ENCODE data around the gene RAB32.
A peak's percentile ranks its signal among the peaks of the same experiment; 100 is the strongest.

Gene RAB32

DNA sequence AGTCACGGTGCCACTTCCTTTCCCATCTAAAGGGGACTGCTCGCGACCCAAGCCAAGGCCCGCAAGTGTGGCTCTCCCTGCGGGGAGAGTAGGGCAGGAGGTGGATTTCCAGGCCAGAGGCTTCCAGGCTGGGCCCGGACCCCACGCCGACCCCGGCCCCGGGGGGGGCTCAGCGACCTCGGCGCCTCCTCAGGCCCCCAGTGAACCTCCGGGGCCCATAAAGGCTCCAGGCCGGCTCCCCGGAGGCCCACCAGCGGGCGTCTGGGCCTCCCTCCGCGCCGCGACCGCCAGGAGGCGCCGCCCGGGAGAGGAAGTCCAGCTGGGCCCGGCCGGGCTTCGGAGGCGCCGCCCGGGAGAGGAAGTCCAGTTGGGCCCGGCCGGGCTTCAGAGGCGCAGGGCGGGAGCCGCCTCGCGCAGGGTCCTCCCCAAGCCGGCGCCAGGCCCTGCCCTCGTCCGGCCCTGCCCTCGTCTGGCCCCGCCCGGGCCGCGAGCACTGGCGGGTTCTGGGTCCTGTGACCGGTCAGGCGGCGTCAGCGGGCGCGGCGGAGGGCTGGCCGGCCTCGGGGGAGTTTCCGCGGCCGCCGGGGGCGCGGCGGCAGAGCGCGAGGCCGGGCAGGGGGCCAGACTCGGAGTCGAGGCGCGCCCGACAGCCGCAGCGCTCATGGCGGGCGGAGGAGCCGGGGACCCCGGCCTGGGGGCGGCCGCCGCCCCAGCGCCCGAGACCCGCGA lies at the start of gene RAB32:
RAB32 (plus strand) TSS at position 623 of the 729 bp plus-strand sequence; CDS start at position 662, 39 bp downstream.
- in situ Hi-C loops (cut with HindIII; ENCODE audit: low sequenced_read_pairs) = no loop called here
- peak; percentile 94 for DNase-seq (ENCODE audit: low read depth, low spot score)
- TF ChIP-seq, protein P1, sequence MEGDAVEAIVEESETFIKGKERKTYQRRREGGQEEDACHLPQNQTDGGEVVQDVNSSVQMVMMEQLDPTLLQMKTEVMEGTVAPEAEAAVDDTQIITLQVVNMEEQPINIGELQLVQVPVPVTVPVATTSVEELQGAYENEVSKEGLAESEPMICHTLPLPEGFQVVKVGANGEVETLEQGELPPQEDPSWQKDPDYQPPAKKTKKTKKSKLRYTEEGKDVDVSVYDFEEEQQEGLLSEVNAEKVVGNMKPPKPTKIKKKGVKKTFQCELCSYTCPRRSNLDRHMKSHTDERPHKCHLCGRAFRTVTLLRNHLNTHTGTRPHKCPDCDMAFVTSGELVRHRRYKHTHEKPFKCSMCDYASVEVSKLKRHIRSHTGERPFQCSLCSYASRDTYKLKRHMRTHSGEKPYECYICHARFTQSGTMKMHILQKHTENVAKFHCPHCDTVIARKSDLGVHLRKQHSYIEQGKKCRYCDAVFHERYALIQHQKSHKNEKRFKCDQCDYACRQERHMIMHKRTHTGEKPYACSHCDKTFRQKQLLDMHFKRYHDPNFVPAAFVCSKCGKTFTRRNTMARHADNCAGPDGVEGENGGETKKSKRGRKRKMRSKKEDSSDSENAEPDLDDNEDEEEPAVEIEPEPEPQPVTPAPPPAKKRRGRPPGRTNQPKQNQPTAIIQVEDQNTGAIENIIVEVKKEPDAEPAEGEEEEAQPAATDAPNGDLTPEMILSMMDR (IDR thresholded peaks at IDR 0.05; ENCODE audit: low read depth, low read length) = peak; percentile 48
- H3K4me3 ChIP-seq (ENCODE audit: low read depth, low read length) = peak within 1 kb of the TSS; percentile 84

DNA sequence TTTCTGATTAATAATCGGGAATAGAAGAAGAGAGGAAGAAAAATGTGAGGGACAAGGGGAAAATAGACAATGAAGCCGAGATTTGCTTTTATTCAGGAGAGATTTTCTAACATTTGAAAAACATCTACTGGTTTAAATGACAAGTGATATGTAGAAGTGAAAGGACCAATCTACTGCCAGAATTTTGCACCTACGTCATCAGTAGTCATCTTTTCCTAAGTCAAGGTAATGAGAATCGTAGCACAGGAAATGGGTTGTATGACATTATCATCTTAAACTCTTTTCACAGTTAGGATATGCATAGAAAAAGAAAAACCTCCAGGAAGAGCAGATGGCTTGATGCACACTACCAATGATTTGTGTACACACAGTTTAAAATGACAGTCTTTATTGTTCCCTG lies 45.3 kb upstream of the RAB32 start:
- no peak overlapping the region for H3K4me3 ChIP-seq (ENCODE audit: low read depth, low read length)
- in situ Hi-C loops (cut with HindIII; ENCODE audit: low sequenced_read_pairs) = no loop called here
- no peak for DNase-seq (ENCODE audit: low read depth, low spot score)
- TF ChIP-seq, protein P1 (IDR thresholded peaks at IDR 0.05; ENCODE audit: low read depth, low read length) = no peak

DNA sequence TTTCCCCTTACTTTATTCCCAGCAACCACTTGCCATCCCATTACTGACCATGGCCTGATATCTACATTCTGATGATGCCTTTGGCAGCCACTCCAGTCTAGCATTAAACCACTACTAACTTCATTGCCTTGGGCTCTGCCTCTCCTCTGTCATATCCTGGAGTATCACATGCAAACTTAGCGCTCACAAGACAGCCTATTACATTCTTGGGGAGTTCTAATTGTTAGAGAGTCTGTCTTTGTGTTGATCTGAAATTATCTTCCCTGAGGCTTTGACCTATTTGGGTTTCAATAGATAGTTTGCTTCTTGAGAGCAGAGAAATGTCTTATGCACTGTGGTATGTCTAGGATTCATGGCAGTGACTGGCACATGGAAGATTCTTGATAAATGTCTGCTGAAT lies 40.5 kb upstream of the RAB32 start:
- H3K4me3 ChIP-seq (ENCODE audit: low read depth, low read length) = no peak overlapping the region
- TF ChIP-seq, protein P1 (IDR thresholded peaks at IDR 0.05; ENCODE audit: low read depth, low read length) = no peak
- DNase-seq (ENCODE audit: low read depth, low spot score) = no peak
- in situ Hi-C loops (cut with HindIII; ENCODE audit: low sequenced_read_pairs) = no loop called here

DNA sequence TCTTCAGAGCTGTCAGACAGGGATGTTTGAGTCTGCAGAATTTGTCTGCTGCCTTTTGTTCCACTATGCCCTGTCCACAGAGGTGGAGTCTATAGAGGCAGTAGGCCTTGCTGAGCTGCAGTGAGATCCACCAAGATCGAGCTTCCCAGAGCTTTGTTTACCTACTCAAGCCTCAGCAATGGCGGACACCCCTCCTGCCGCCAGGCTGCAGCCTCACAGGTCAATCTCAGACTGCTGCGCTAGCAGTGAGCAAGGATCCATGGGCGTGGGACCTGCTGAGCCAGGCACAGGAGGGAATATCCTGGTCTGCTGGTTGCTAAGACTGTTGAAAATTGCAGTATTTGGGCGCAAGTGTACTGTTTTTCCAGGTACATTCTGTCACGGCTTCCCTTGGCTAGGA lies 28.4 kb upstream of the RAB32 start:
- DNase-seq (ENCODE audit: low read depth, low spot score) = no peak

DNA sequence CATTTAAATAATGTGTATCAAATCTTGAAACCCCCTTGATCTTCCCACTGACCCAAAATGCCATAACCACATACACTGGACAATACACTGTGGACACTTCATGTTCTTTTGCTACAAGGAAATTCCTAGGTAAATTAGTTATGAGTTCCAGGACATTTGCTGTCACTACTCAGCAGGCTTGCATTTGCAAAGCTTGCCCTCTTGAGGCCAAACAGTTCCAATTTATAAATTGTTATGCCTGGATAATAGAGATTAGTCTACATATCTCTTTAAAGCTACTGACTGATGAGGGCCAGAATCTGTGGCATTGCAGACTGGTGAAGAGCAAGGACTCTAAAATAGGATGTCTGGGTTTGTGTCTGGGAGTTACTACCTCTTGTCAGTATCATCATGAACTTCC lies 17.4 kb upstream of the RAB32 start:
- DNase-seq (ENCODE audit: low read depth, low spot score) = peak; percentile 14
- no peak overlapping the region for H3K4me3 ChIP-seq (ENCODE audit: low read depth, low read length)
- TF ChIP-seq, protein P1 (IDR thresholded peaks at IDR 0.05; ENCODE audit: low read depth, low read length) = peak; percentile 32
- in situ Hi-C loops (cut with HindIII; ENCODE audit: low sequenced_read_pairs) = no loop called here

More for the DNA sequence above, 28.4 kb upstream of the RAB32 start:
- no peak overlapping the region for H3K4me3 ChIP-seq (ENCODE audit: low read depth, low read length)
- in situ Hi-C loops (cut with HindIII; ENCODE audit: low sequenced_read_pairs) = no loop called here
- TF ChIP-seq, protein P1 (IDR thresholded peaks at IDR 0.05; ENCODE audit: low read depth, low read length) = no peak

DNA sequence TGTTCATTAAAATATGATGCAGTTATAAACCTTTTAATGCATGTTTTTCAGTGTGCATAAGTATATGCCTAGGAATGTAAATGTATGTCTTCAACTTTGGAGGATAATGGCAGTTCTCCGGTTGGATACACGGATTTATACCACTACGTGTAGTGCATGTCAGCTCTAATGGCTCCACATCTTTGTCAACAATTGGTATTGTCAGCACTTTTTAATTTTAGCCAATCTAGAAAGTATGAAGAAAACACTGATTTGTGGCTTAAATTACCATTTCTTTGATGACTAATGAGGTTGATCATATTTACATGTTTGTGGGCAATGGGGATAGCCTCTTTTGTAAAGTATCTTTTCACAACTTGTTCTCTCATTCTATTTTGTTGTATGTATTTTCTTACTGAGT lies 10.9 kb upstream of the RAB32 start:
- TF ChIP-seq, protein P1 (IDR thresholded peaks at IDR 0.05; ENCODE audit: low read depth, low read length) = no peak
- DNase-seq (ENCODE audit: low read depth, low spot score) = no peak
- in situ Hi-C loops (cut with HindIII; ENCODE audit: low sequenced_read_pairs) = no loop called here
- H3K4me3 ChIP-seq (ENCODE audit: low read depth, low read length) = no peak overlapping the region

All from astrocyte of the spinal cord (primary cell).